IMR-90 (cell line): ENCODE data around the gene RBFOX2. TPM values are rescaled to one million over a fixed set of nuclear protein-coding genes. Genes with fewer than 3 reads are reported as not detected.

Source experiments
- ATAC-seq: fragments of 200-7000 bp; cut with Tn5 transposase; 2 replicates; pipeline ENCODE4 v1.9.1; 2020; ENCODE audit warnings: low read depth, mild to moderate bottlenecking, moderate library complexity
- BruUV-seq: library from RNA; stranded (reverse); fragments of 400-500 nt; replicated peaks from 2 replicates; lab custom pipeline; 2021; lab: Mats Ljungman, UMichigan
- CTCF ChIA-PET: fragments of 300-600 bp; formaldehyde crosslinking; extraction: SDS; loops from one replicate; lab custom pipeline; 2021; ENCODE audit warnings: antibody characterized with exemption; lab: Yijun Ruan, JAX
- POLR2A ChIA-PET: fragments of 300-600 bp; sonication (Branson Sonifier 250); formaldehyde crosslinking; loops from one replicate; lab custom pipeline; 2022; ENCODE audit warnings: antibody characterized with exemption; ENCODE audit not compliant: unreplicated experiment; lab: Charles Lee
- DNase-seq: peaks from one replicate; pipeline ENCODE4 v3.0.0; 2013
- H2AFZ ChIP-seq: replicated peaks from 2 replicates; pipeline ENCODE3; 2013; ENCODE audit warnings: low read length, mild to moderate bottlenecking; ENCODE audit not compliant: poor library complexity
- H2AK5ac ChIP-seq: 2 replicates; pipeline ENCODE4 v1.6.1; 2013; ENCODE audit warnings: low read depth, low read length, inconsistent platforms
- H2AK9ac ChIP-seq: replicated peaks from 2 replicates; pipeline ENCODE3; 2013; ENCODE audit warnings: mild to moderate bottlenecking, low read depth, low read length, moderate library complexity; ENCODE audit not compliant: poor library complexity
- H2BK120ac ChIP-seq: 2 replicates; pipeline ENCODE4 v1.6.1; 2013; ENCODE audit warnings: low read depth, low read length, inconsistent platforms
- H2BK15ac ChIP-seq: 3 replicates; pipeline ENCODE4 v1.6.1; 2013; ENCODE audit warnings: low read depth, low read length, inconsistent platforms
- H2BK20ac ChIP-seq: 2 replicates; pipeline ENCODE4 v1.6.1; 2013; ENCODE audit warnings: low read depth, mild to moderate bottlenecking, inconsistent platforms, low read length, moderate library complexity
- H2BK5ac ChIP-seq: 2 replicates; pipeline ENCODE4 v1.6.1; 2013; ENCODE audit warnings: mild to moderate bottlenecking, low read depth, low read length, inconsistent platforms; ENCODE audit not compliant: poor library complexity, severe bottlenecking
- H3K14ac ChIP-seq: replicated peaks from 2 replicates; pipeline ENCODE4 v1.6.1; 2013; ENCODE audit warnings: low read depth, low read length, inconsistent platforms
- H3K18ac ChIP-seq: 2 replicates; pipeline ENCODE4 v1.6.1; 2013; ENCODE audit warnings: low read depth, low read length, control low read depth
- H3K23ac ChIP-seq: 2 replicates; pipeline ENCODE4 v1.6.1; 2013; ENCODE audit warnings: low read depth, low read length, inconsistent platforms
- H3K27ac ChIP-seq: 2 replicates; pipeline ENCODE4 v1.5.1; 2013; ENCODE audit warnings: mild to moderate bottlenecking, control low read depth, low read length; ENCODE audit not compliant: insufficient read depth
- H3K27me3 ChIP-seq: 2 replicates; pipeline ENCODE4 v1.6.1; 2013; ENCODE audit warnings: low read length; ENCODE audit not compliant: control insufficient read depth, insufficient read depth
- H3K36me3 ChIP-seq: 2 replicates; pipeline ENCODE4 v1.6.1; 2013; ENCODE audit warnings: low read length, mixed read lengths; ENCODE audit not compliant: control insufficient read depth, insufficient read depth
- H3K4ac ChIP-seq: 2 replicates; pipeline ENCODE4 v1.6.1; 2013; ENCODE audit warnings: low read depth, low read length, inconsistent platforms
- H3K4me1 ChIP-seq: 2 replicates; pipeline ENCODE4 v1.6.1; 2013; ENCODE audit warnings: low read length, mixed read lengths; ENCODE audit not compliant: control insufficient read depth, insufficient read depth
- H3K4me2 ChIP-seq: 2 replicates; pipeline ENCODE4 v1.6.1; 2013; ENCODE audit warnings: low read depth, mild to moderate bottlenecking, control low read depth, low read length, moderate library complexity
- H3K4me3 ChIP-seq: 2 replicates; pipeline ENCODE4 v1.5.1; 2013; ENCODE audit warnings: low read depth, mild to moderate bottlenecking, control low read depth, low read length, moderate library complexity; ENCODE audit not compliant: insufficient read depth
- H3K56ac ChIP-seq: 2 replicates; pipeline ENCODE4 v1.6.1; 2013; ENCODE audit warnings: low read length, inconsistent platforms; ENCODE audit not compliant: insufficient read depth; ENCODE audit errors: extremely low read depth
- H3K79me1 ChIP-seq, 2 experiments: 2 replicates each; pipeline ENCODE4 v1.6.1; 2013; ENCODE audit warnings: low read length in 2 of 2, inconsistent platforms in 1 of 2, low read depth in 1 of 2
- H3K9ac ChIP-seq: 2 replicates; pipeline ENCODE4 v1.6.1; 2013; ENCODE audit warnings: low read depth, low read length, control low read depth
- H3K9me1 ChIP-seq: 2 replicates; pipeline ENCODE4 v1.6.1; 2013; ENCODE audit warnings: low read length, inconsistent platforms; ENCODE audit not compliant: insufficient read depth
- H3K9me3 ChIP-seq: 2 replicates; pipeline ENCODE4 v1.6.1; 2013; ENCODE audit warnings: low read length; ENCODE audit not compliant: control insufficient read depth, insufficient read depth
- H4K20me1 ChIP-seq: 2 replicates; pipeline ENCODE4 v1.6.1; 2013; ENCODE audit warnings: low read length, inconsistent platforms; ENCODE audit not compliant: insufficient read depth
- H4K5ac ChIP-seq: 2 replicates; pipeline ENCODE4 v1.6.1; 2013; ENCODE audit warnings: mild to moderate bottlenecking, low read depth, low read length, control low read depth
- H4K8ac ChIP-seq, 2 experiments: 2 replicates each; pipeline ENCODE4 v1.6.1; 2013; ENCODE audit warnings: low read depth in 2 of 2, low read length in 2 of 2, control low read depth in 1 of 2, inconsistent platforms in 1 of 2
- H4K91ac ChIP-seq: 2 replicates; pipeline ENCODE4 v1.6.1; 2013; ENCODE audit warnings: low read depth, low read length, inconsistent platforms; ENCODE audit not compliant: insufficient read depth
- FOS ChIP-seq: fragments of 150-350 bp; IDR thresholded peaks from 2 replicates; pipeline ENCODE4 v1.6.1; 2016; ENCODE audit warnings: low read depth, low read length
- MXI1 ChIP-seq: IDR thresholded peaks from 2 replicates; pipeline ENCODE4 v1.6.1; 2012; ENCODE audit warnings: low read depth, mild to moderate bottlenecking, low read length, moderate library complexity, borderline replicate concordance
- NFE2L2 ChIP-seq: fragments of 150-350 bp; IDR thresholded peaks from 2 replicates; pipeline ENCODE4 v1.6.1; 2016; ENCODE audit warnings: low read depth, mild to moderate bottlenecking, low read length
- POLR2A ChIP-seq: IDR thresholded peaks from 2 replicates; pipeline ENCODE4 v1.6.1; 2012; ENCODE audit warnings: mild to moderate bottlenecking, low read depth, low read length
- WGBS, 2 experiments: methylation state at CpG; one replicate each; pipeline versions ENCODE4 v1.1.5 to v1.1.7; 2013; ENCODE audit warnings: missing lambda C conversion rate in 2 of 2; ENCODE audit not compliant: insufficient read length in 1 of 2; ENCODE audit errors: extremely low coverage in 2 of 2; 5-methylcytosine and 5-hydroxymethylcytosine counted together
- dilution Hi-C: fragments of 300-500 bp; cut with HindIII; formaldehyde crosslinking; loops from one replicate; pipeline ENCODE4 v1.14.3; 2018; ENCODE audit warnings: low sequenced_read_pairs; ENCODE audit not compliant: unreplicated experiment
- in situ Hi-C: fragments of 300-500 bp; cut with MboI; formaldehyde crosslinking; loops from 3 replicates; pipeline ENCODE4 v1.14.3; 2019; ENCODE audit warnings: low sequenced_read_pairs, inconsistent platforms, mixed read lengths
- intact Hi-C: fragments of 100-400 bp; cut with micrococcal nuclease; formaldehyde crosslinking; loops from 2 replicates; pipeline ENCODE4 v1.10.0; 2022
- polyA plus RNA-seq, 3 experiments: library from polyadenylated mRNA; depleted of rRNA; stranded (reverse); fragments of >200 nt; gene quantifications; 2 replicates each; pipeline ENCODE4 v1.2.3, GENCODE V29; 2012; ENCODE audit warnings: low replicate concordance in 1 of 3
- total RNA-seq: library from RNA; depleted of rRNA; stranded (reverse); fragments of >200 nt; gene quantifications from 2 replicates; pipeline ENCODE4 v1.2.3, GENCODE V29; 2012

Gene RBFOX2
- total and polyA plus RNA-seq, 2 of the 4 experiments (the other 2 are of a cell fraction) = 146 to 178 TPM

- TF ChIP-seq FOS = no peak
These were observed 191.4 kb downstream of the RBFOX2 start (continued) for GRCh38 chr22:35837101-35837727.

DNA sequence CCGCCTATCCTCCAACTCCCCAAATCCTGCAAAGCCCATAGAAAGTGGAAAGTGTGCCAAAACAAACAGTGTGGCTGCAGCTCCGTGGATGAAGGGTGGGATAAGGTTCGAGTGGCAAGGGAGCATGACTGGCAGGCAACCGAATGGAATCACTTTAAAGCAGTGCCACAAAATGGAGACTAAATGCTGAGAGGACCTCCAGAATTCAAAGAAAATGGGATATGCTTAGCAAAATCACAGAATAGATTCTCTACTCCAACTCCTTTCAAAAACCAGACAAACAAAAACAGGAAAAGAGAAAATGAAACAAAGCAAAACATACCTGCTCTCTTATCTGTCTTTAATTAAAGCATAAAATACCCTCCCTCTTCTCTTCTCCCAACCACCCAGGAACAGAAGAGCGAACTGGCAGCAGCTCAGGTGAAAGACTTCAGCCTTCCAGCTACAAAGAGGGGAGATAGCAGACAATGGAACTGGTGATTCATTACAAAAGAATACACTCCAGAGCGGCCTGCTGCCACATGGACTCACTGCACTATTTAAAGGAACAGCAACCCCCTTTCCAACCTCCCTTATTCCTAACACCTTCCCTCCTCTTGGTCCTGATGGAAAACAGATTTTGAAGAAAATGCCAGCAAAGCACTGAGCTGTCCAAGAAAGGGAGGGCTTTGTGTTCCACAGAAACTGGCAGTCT lies 192.5 kb downstream of the RBFOX2 start:
- Histone ChIP-seq H2BK20ac (peak overlapping the region; percentile 52; the same call in 1 of the 2 replicates), H2BK15ac (peak overlapping the region; percentile 78; the same call in 2 of the 3 replicates), H3K23ac (peak overlapping the region; percentile 55), H3K27me3 (no peaks in the 10 kb centered on the region), H2BK5ac (peak overlapping the region; percentile 97), H4K20me1 (peaks cover 47% of the 10 kb centered on the region), H4K5ac (peak overlapping the region; percentile 58), H4K8ac (peak overlapping the region; percentile 12 to 81; a peak in 3 of 4 replicates), H3K56ac (peak overlapping the region; percentile 87), H2BK120ac (peak overlapping the region; percentile 91), H3K18ac (peak overlapping the region; percentile 94), H3K4ac (peak overlapping the region; percentile 94), H3K4me2 (peak overlapping the region; percentile 98), H3K9me3 (no peaks in the 10 kb centered on the region), H4K91ac (peak overlapping the region; percentile 86), H3K4me3 (peak overlapping the region; percentile 62), H3K79me1 (peaks cover 3 to 57% of the 10 kb centered on the region in 2 experiments; a peak in 3 of 4 replicates), H2AFZ (no peak overlapping the region), H2AK5ac (peak overlapping the region; percentile 96), H3K9ac (peak overlapping the region; percentile 77), H3K9me1 (peaks cover 8% of the 10 kb centered on the region), H3K4me1 (peaks cover 11% of the 10 kb centered on the region), H3K14ac (peak overlapping the region; percentile 83), H2AK9ac (peak overlapping the region; percentile 91), H3K36me3 (no peaks in the 10 kb centered on the region; the same call in 1 of the 2 replicates), H3K27ac (peak overlapping the region; percentile 88)
- dilution Hi-C loops (no loop called here), intact Hi-C loops (loop anchor here (1.0 to 5.0 kb wide), 4 partner anchors 89 to 404 kb away; partner anchors contain the start of gene APOL6), in situ Hi-C loops (loop anchor here (10.0 kb wide), 2 partner anchors 201 to 401 kb away; no protein-coding TSS in a partner anchor)
- ATAC-seq = peak; percentile 32
- TF ChIP-seq MXI1 (peak; percentile 74; the same call in 1 of the 2 replicates), NFE2L2 (no peak), FOS (0 out of 2 replicates have a peak, but pooled peaks have one; percentile 16), POLR2A (peak; percentile 39; the same call in 1 of the 2 replicates)
- peak; percentile 86 for DNase-seq
- ChIA-PET CTCF (interaction anchor here (0.7 to 0.9 kb wide), 3 partner anchors 58 to 229 kb away, joined by 3 to 4 read pairs (median 3); no protein-coding TSS in a partner anchor), POLR2A (interaction anchor here (0.6 kb wide), 1 partner anchor 188 kb away, joined by 3 read pairs; the partner anchor contains the start of gene APOL6)
- no CpG with 5 or more reads among the region's 6 CpGs for WGBS, 2 experiments
- no TSS peak for BruUV-seq
